NT2/D1 (cell line): ENCODE measurements around the gene OR52A1.

Experiments used
- DNase-seq: peaks from one replicate; pipeline ENCODE4 v3.0.0-alpha.2; 2011; ENCODE audit warnings: low read depth, low spot score
- H3K27me3 ChIP-seq: 2 replicates; pipeline ENCODE4 v1.6.0; 2011; ENCODE audit warnings: mild to moderate bottlenecking; ENCODE audit not compliant: insufficient read length, insufficient read depth
- H3K36me3 ChIP-seq: 2 replicates; pipeline ENCODE4 v1.6.1; 2011; ENCODE audit warnings: mild to moderate bottlenecking, low read length, mixed read lengths; ENCODE audit not compliant: insufficient read depth, insufficient read length
- H3K4me1 ChIP-seq: 2 replicates; pipeline ENCODE4 v1.5.1; 2011; ENCODE audit not compliant: insufficient read depth, insufficient read length
- H3K4me3 ChIP-seq: 2 replicates; pipeline ENCODE4 v1.5.1; 2011; ENCODE audit warnings: low read depth; ENCODE audit not compliant: insufficient read length
- H3K9ac ChIP-seq: 2 replicates; pipeline ENCODE4 v1.6.0; 2011; ENCODE audit warnings: low read depth; ENCODE audit not compliant: insufficient read length
- H3K9me3 ChIP-seq: 2 replicates; pipeline ENCODE4 v1.5.1; 2011; ENCODE audit warnings: mild to moderate bottlenecking, low read length; ENCODE audit not compliant: insufficient read depth
- SUZ12 ChIP-seq: IDR thresholded peaks from 2 replicates; pipeline ENCODE4 v1.6.1; 2011; ENCODE audit not compliant: insufficient read length, insufficient read depth; ENCODE audit errors: extremely low read depth
- YY1 ChIP-seq: IDR thresholded peaks from 2 replicates; pipeline ENCODE4 v1.6.1; 2011; ENCODE audit not compliant: insufficient read length, insufficient read depth
- ZNF274 ChIP-seq: IDR thresholded peaks from 2 replicates; pipeline ENCODE4 v1.6.1; 2011; ENCODE audit warnings: mild to moderate bottlenecking, low read depth, low read length

OR52A1 gene

GRCh38 chr11:5154657-5155056 lies at the start of gene OR52A1:
Gene OR52A1, minus strand, starts transcription at chr11:5154757. Its CDS starts 2,388 bp downstream, at chr11:5152369.
- TF ChIP-seq SUZ12, result no peak
- no peak for TF ChIP-seq ZNF274
- TF ChIP-seq YY1, result no peak
- Histone ChIP-seq H3K36me3 (no peaks in the 10 kb centered on the region), H3K9me3 (0 out of 2 replicates have a peak, but pooled peaks cover 5% of the 10 kb centered on the region), H3K9ac (no peak within 1 kb of the TSS), H3K4me3 (no peak within 1 kb of the TSS), H3K4me1 (no peaks in the 10 kb centered on the region), H3K27me3 (no peaks in the 10 kb centered on the region)
- DNase-seq, result no peak

GRCh38 chr11:5203366-5203765 lies 48.8 kb upstream of the OR52A1 start:
- no peaks in the 10 kb centered on the region for H3K27me3 ChIP-seq
- H3K36me3 ChIP-seq, result no peaks in the 10 kb centered on the region
- no peaks in the 10 kb centered on the region for H3K4me1 ChIP-seq
- no peak for DNase-seq
- H3K4me3 ChIP-seq, result no peak overlapping the region
- no peaks in the 10 kb centered on the region for H3K9me3 ChIP-seq
- TF ChIP-seq SUZ12, result no peak
- TF ChIP-seq YY1, result no peak
- no peak for TF ChIP-seq ZNF274
- no peak overlapping the region for H3K9ac ChIP-seq

- Histone ChIP-seq H3K9ac (no peak within 1 kb of the TSS), H3K4me3 (no peak within 1 kb of the TSS), H3K4me1 (no peaks in the 10 kb centered on the region), H3K36me3 (no peaks in the 10 kb centered on the region), H3K9me3 (no peaks in the 10 kb centered on the region), H3K27me3 (no peaks in the 10 kb centered on the region)
- no peak for TF ChIP-seq ZNF274
- TF ChIP-seq SUZ12, result no peak
- TF ChIP-seq YY1, result no peak
- no peak for DNase-seq
Measured at GRCh38 chr11:5200582-5200981, 46.0 kb upstream of the OR52A1 start, which contains the start of gene OR51V1. Gene OR51V1, minus strand, starts transcription at chr11:5200682. Its CDS starts 0 bp downstream, at chr11:5200682.

GRCh38 chr11:5198285-5198684 lies 43.7 kb upstream of the OR52A1 start:
- TF ChIP-seq ZNF274 (no peak), YY1 (no peak), SUZ12 (no peak)
- no peak overlapping the region for H3K9ac ChIP-seq
- no peaks in the 10 kb centered on the region for H3K36me3 ChIP-seq
- no peaks in the 10 kb centered on the region; the same call in 1 of the 2 replicates for H3K9me3 ChIP-seq
- no peaks in the 10 kb centered on the region for H3K27me3 ChIP-seq
- DNase-seq, result no peak
- H3K4me1 ChIP-seq, result no peaks in the 10 kb centered on the region
- H3K4me3 ChIP-seq, result no peak overlapping the region

- TF ChIP-seq YY1, result no peak
- TF ChIP-seq ZNF274, result no peak
- TF ChIP-seq SUZ12, result no peak
- H3K36me3 ChIP-seq, result no peaks in the 10 kb centered on the region
- DNase-seq, result no peak
- H3K9ac ChIP-seq, result no peak overlapping the region
- H3K9me3 ChIP-seq, result no peaks in the 10 kb centered on the region; the same call in none of the 2 replicates
- no peaks in the 10 kb centered on the region for H3K4me1 ChIP-seq
- H3K4me3 ChIP-seq, result no peak overlapping the region
- no peaks in the 10 kb centered on the region for H3K27me3 ChIP-seq
Measured at GRCh38 chr11:5197536-5197935, 43.0 kb upstream of the OR52A1 start.

GRCh38 chr11:5196731-5197130 lies 42.2 kb upstream of the OR52A1 start:
- no peak overlapping the region for H3K4me3 ChIP-seq
- H3K36me3 ChIP-seq, result no peaks in the 10 kb centered on the region
- H3K9ac ChIP-seq, result no peak overlapping the region
- TF ChIP-seq SUZ12 (no peak), YY1 (no peak), ZNF274 (no peak)
- no peak for DNase-seq
- no peaks in the 10 kb centered on the region; the same call in none of the 2 replicates for H3K9me3 ChIP-seq
- H3K27me3 ChIP-seq, result no peaks in the 10 kb centered on the region
- H3K4me1 ChIP-seq, result no peaks in the 10 kb centered on the region

GRCh38 chr11:5196067-5196466 lies 41.5 kb upstream of the OR52A1 start:
- no peaks in the 10 kb centered on the region; the same call in none of the 2 replicates for H3K9me3 ChIP-seq
- H3K27me3 ChIP-seq, result no peaks in the 10 kb centered on the region
- H3K9ac ChIP-seq, result no peak overlapping the region
- H3K4me1 ChIP-seq, result no peaks in the 10 kb centered on the region
- DNase-seq, result no peak
- no peak for TF ChIP-seq YY1
- no peak for TF ChIP-seq SUZ12
- no peak for TF ChIP-seq ZNF274
- H3K36me3 ChIP-seq, result no peaks in the 10 kb centered on the region
- H3K4me3 ChIP-seq, result no peak overlapping the region

- peaks cover 6% of the 10 kb centered on the region for H3K9me3 ChIP-seq
- no peak overlapping the region for H3K4me3 ChIP-seq
- no peaks in the 10 kb centered on the region for H3K4me1 ChIP-seq
- TF ChIP-seq YY1, result no peak
- TF ChIP-seq ZNF274, result no peak
- no peak for TF ChIP-seq SUZ12
- DNase-seq, result no peak
- no peaks in the 10 kb centered on the region for H3K36me3 ChIP-seq
- no peaks in the 10 kb centered on the region for H3K27me3 ChIP-seq
- no peak overlapping the region for H3K9ac ChIP-seq
Measured at GRCh38 chr11:5192738-5193137, 38.2 kb upstream of the OR52A1 start.
